ENCODE measurements around the gene CDH22. TPM values are rescaled to one million over a fixed set of nuclear protein-coding genes. Genes with fewer than 3 reads are reported as not detected.
A peak's percentile ranks its signal among the peaks of the same experiment; 100 is the strongest.

Gene CDH22
- total RNA-seq, 3 donors from 2014 or later (not counting 1 experiment from before 2014, with no cell fraction given), result not detected

DNA sequence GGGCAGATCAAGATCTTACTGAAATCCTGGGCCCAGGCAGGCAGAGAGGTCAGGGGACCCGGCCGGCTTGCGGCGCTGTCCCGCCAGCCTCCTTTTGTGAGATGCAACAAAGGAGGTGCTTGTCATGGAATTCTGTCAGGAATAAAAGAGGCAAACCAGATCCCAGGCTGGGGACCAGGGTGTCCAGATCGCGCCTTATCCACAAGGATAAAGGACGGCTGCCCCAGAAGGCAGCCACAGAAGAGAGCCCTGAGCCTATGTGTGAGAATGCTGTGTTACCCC is 42.6 kb upstream of the CDH22 start:
- ATAC-seq (no peak), DNase-seq (no peak)
- Histone ChIP-seq H3K4me1 (ENCODE audit: control insufficient read depth, insufficient read depth, low read length) (no peaks in the 10 kb centered on the region), H3K27ac (ENCODE audit: low read length) (no peak overlapping the region), H3K36me3 (ENCODE audit: control insufficient read depth, insufficient read depth, low read length) (peaks cover 19% of the 10 kb centered on the region), H3K4me3 (ENCODE audit: low read length) (no peak overlapping the region), H3K27me3 (ENCODE audit: control insufficient read depth, insufficient read depth, low read length) (no peaks in the 10 kb centered on the region), H3K9me3 (ENCODE audit: control insufficient read depth, insufficient read depth, low read length) (no peaks in the 10 kb centered on the region)
- Mint-ChIP-seq H3K27ac (peak overlapping the region in 1 of 2 donors; percentile 76), H3K9me3 (no peaks in the 10 kb centered on the region), H3K4me3 (no peak overlapping the region), H3K27me3 (ENCODE audit: low read depth in 2 of 2) (no peaks in the 10 kb centered on the region), H3K4me1 (peaks cover 16 to 37% of the 10 kb centered on the region in 2 donors), H3K36me3 (no peaks in the 10 kb centered on the region)
- TF ChIP-seq, protein P1, sequence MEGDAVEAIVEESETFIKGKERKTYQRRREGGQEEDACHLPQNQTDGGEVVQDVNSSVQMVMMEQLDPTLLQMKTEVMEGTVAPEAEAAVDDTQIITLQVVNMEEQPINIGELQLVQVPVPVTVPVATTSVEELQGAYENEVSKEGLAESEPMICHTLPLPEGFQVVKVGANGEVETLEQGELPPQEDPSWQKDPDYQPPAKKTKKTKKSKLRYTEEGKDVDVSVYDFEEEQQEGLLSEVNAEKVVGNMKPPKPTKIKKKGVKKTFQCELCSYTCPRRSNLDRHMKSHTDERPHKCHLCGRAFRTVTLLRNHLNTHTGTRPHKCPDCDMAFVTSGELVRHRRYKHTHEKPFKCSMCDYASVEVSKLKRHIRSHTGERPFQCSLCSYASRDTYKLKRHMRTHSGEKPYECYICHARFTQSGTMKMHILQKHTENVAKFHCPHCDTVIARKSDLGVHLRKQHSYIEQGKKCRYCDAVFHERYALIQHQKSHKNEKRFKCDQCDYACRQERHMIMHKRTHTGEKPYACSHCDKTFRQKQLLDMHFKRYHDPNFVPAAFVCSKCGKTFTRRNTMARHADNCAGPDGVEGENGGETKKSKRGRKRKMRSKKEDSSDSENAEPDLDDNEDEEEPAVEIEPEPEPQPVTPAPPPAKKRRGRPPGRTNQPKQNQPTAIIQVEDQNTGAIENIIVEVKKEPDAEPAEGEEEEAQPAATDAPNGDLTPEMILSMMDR (IDR thresholded peaks at IDR 0.05), result no peak
- WGBS (ENCODE audit: insufficient coverage), result over 99% methylated on average over 8 of the region's 8 CpGs
- intact Hi-C loops (cut with micrococcal nuclease), result no loop called here

DNA sequence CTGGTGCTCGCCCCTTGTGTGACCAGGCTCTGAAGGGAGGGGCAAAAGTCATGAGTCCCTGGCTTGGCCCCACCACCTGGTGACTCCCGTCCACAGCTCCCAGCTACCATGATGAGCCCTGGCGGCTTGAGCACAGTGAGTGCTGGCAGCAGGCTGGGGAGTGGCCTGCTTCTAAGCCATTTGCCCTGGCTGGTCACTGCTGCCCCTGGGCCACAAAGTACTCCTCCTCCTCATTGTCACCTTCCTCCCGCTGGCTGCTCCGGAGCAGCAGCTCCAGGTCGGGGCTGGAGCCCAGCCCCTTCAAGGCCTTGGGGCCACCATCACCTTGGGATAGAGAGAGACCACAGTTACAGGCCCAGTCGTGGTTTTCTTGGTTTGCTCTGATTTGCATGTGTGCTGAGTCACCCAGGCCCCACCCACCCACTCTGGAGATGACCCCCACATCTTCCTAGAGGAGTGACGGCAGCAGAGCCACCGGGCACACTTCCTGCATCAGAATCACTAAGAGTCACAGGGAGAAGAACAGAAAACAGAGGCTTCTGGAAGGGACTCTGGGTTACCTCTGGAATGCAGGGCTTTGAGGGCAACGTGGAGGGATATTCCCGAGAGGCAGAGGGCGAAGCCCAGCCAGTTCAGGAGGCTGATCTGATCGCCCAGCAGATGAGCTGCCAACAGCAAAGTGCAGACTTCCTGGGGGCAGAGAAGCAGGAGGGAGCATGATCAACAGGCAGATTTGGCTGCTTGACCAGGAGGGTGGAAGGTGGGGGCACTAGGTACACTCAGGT is 42.1 kb upstream of the CDH22 start:
- peaks cover 10 to 32% of the 10 kb centered on the region in 2 donors for H3K4me1 Mint-ChIP-seq
- H3K36me3 Mint-ChIP-seq, result no peaks in the 10 kb centered on the region
- H3K36me3 ChIP-seq (ENCODE audit: control insufficient read depth, insufficient read depth, low read length), result peaks cover 18% of the 10 kb centered on the region
- H3K9me3 Mint-ChIP-seq, result no peaks in the 10 kb centered on the region
- H3K27me3 ChIP-seq (ENCODE audit: control insufficient read depth, insufficient read depth, low read length), result no peaks in the 10 kb centered on the region
- no peak overlapping the region for H3K27ac ChIP-seq (ENCODE audit: low read length)
- intact Hi-C loops (cut with micrococcal nuclease), result no loop called here
- ATAC-seq (no peak), DNase-seq (no peak)
- no peak overlapping the region for H3K4me3 Mint-ChIP-seq
- no peaks in the 10 kb centered on the region for H3K4me1 ChIP-seq (ENCODE audit: control insufficient read depth, insufficient read depth, low read length)
- TF ChIP-seq, protein P1 (IDR thresholded peaks at IDR 0.05), result no peak
- H3K27ac Mint-ChIP-seq, result peak overlapping the region in 1 of 2 donors; percentile 62
- WGBS (ENCODE audit: insufficient coverage), result 60% methylated on average over 13 of the region's 13 CpGs
- no peaks in the 10 kb centered on the region for H3K9me3 ChIP-seq (ENCODE audit: control insufficient read depth, insufficient read depth, low read length)
- H3K27me3 Mint-ChIP-seq (ENCODE audit: low read depth in 2 of 2), result no peaks in the 10 kb centered on the region
- H3K4me3 ChIP-seq (ENCODE audit: low read length), result no peak overlapping the region

DNA sequence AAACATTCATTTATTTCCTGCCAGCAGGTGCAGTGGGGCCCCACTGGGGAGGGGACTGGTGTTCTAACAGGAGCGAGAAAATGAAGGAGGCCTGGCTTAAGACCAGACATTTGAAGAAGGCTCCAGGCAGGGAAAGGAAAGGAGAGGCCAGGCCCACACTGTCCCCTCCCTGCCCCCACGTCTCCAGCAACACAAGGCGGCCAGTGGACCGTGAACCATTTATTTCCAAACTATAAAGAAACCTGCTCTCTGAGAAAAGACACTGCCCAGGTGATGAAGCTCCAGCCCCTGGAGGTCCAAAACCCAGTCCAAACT is 41.4 kb upstream of the CDH22 start:
- DNase-seq (no peak), ATAC-seq (no peak)
- no peaks in the 10 kb centered on the region for H3K36me3 Mint-ChIP-seq
- no peaks in the 10 kb centered on the region for H3K27me3 ChIP-seq (ENCODE audit: control insufficient read depth, insufficient read depth, low read length)
- no peaks in the 10 kb centered on the region for H3K9me3 ChIP-seq (ENCODE audit: control insufficient read depth, insufficient read depth, low read length)
- no peaks in the 10 kb centered on the region for H3K9me3 Mint-ChIP-seq
- no peak overlapping the region for H3K27ac ChIP-seq (ENCODE audit: low read length)
- no peaks in the 10 kb centered on the region for H3K27me3 Mint-ChIP-seq (ENCODE audit: low read depth in 2 of 2)
- H3K4me3 Mint-ChIP-seq, result no peak overlapping the region
- WGBS (ENCODE audit: insufficient coverage), result 65% methylated on average over 3 of the region's 4 CpGs
- no peak overlapping the region for H3K4me3 ChIP-seq (ENCODE audit: low read length)
- intact Hi-C loops (cut with micrococcal nuclease), result no loop called here
- no peaks in the 10 kb centered on the region for H3K4me1 ChIP-seq (ENCODE audit: control insufficient read depth, insufficient read depth, low read length)
- peaks cover 13% of the 10 kb centered on the region for H3K36me3 ChIP-seq (ENCODE audit: control insufficient read depth, insufficient read depth, low read length)
- TF ChIP-seq, protein P1 (IDR thresholded peaks at IDR 0.05), result no peak
- H3K4me1 Mint-ChIP-seq, result peaks cover 10 to 31% of the 10 kb centered on the region in 2 donors
- H3K27ac Mint-ChIP-seq, result no peak overlapping the region
